SU-DHL-6 (cell line): ENCODE results near the gene ART3.

Experiments used
- CTCF ChIP-seq: fragments of 200-600 bp; sonication (generic); IDR thresholded peaks from one replicate; pipeline ENCODE4 v1.5.1; 2017; ENCODE audit warnings: antibody characterized with exemption, mild to moderate bottlenecking, low read length, moderate library complexity; ENCODE audit not compliant: insufficient read depth, poor library complexity, severe bottlenecking
- EZH2phosphoT487 ChIP-seq: fragments of 200-600 bp; sonication (generic), shearing (Covaris generic); conservative IDR thresholded peaks from 2 replicates; pipeline ENCODE4 v1.6.1; 2018; ENCODE audit warnings: mild to moderate bottlenecking, antibody characterized with exemption, low read length, moderate library complexity, mixed read lengths

DNA sequence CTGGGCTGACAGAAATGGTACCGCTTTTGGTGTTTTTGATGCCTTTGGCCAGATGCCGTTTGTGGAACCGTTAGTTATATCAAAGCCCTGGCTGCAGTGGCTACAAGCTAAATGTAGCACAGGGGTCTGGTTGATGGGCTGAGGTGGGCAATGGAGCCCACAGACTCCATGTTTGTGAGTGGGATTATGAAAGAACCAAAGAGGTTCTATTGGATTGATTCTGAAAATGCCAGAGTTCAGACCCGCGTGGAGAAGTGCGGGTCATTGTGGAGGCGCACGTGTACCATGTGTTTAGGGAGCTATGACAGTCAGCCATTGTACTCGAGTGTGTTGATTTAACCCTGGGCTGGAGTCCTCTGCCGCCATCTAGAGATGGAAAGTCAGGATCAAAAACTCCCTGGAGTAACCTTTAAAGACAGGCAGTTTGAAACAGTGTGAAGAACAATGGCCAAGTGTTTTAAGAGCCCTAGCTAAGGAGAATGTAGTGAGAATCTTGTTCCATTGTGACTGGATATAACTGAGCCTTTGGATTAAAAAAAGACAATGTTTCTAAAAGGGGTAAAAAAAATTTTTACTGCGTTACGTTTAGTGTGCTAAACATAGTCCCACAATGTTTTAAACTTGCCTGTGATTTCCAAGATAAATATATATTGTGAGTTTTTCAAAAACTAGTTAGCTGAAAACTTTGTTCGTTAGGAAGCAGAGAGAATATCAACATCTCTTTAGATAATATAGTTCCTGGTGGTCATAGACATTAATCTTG, 12.7 kb downstream of the ART3 start:
- TF ChIP-seq CTCF (no peak), EZH2phosphoT487 (no peak)
